IMR-90 (cell line): ENCODE data around the gene METTL1. TPM values are rescaled to one million over a fixed set of nuclear protein-coding genes. Genes with fewer than 3 reads are reported as not detected.

Experiments
- ATAC-seq: fragments of 200-7000 bp; cut with Tn5 transposase; 2 replicates; pipeline ENCODE4 v1.9.1; 2020; ENCODE audit warnings: low read depth, mild to moderate bottlenecking, moderate library complexity
- BruUV-seq: library from RNA; stranded (reverse); fragments of 400-500 nt; replicated peaks from 2 replicates; lab custom pipeline; 2021; lab: Mats Ljungman, UMichigan
- CTCF ChIA-PET: fragments of 300-600 bp; formaldehyde crosslinking; extraction: SDS; loops from one replicate; lab custom pipeline; 2021; ENCODE audit warnings: antibody characterized with exemption; lab: Yijun Ruan, JAX
- POLR2A ChIA-PET: fragments of 300-600 bp; sonication (Branson Sonifier 250); formaldehyde crosslinking; loops from one replicate; lab custom pipeline; 2022; ENCODE audit warnings: antibody characterized with exemption; ENCODE audit not compliant: unreplicated experiment; lab: Charles Lee
- DNase-seq: peaks from one replicate; pipeline ENCODE4 v3.0.0; 2013
- H2AFZ ChIP-seq: replicated peaks from 2 replicates; pipeline ENCODE3; 2013; ENCODE audit warnings: low read length, mild to moderate bottlenecking; ENCODE audit not compliant: poor library complexity
- H2AK5ac ChIP-seq: 2 replicates; pipeline ENCODE4 v1.6.1; 2013; ENCODE audit warnings: low read depth, low read length, inconsistent platforms
- H2AK9ac ChIP-seq: replicated peaks from 2 replicates; pipeline ENCODE3; 2013; ENCODE audit warnings: mild to moderate bottlenecking, low read depth, low read length, moderate library complexity; ENCODE audit not compliant: poor library complexity
- H2BK120ac ChIP-seq: 2 replicates; pipeline ENCODE4 v1.6.1; 2013; ENCODE audit warnings: low read depth, low read length, inconsistent platforms
- H2BK15ac ChIP-seq: 3 replicates; pipeline ENCODE4 v1.6.1; 2013; ENCODE audit warnings: low read depth, low read length, inconsistent platforms
- H2BK20ac ChIP-seq: 2 replicates; pipeline ENCODE4 v1.6.1; 2013; ENCODE audit warnings: low read depth, mild to moderate bottlenecking, inconsistent platforms, low read length, moderate library complexity
- H2BK5ac ChIP-seq: 2 replicates; pipeline ENCODE4 v1.6.1; 2013; ENCODE audit warnings: mild to moderate bottlenecking, low read depth, low read length, inconsistent platforms; ENCODE audit not compliant: poor library complexity, severe bottlenecking
- H3K14ac ChIP-seq: replicated peaks from 2 replicates; pipeline ENCODE4 v1.6.1; 2013; ENCODE audit warnings: low read depth, low read length, inconsistent platforms
- H3K18ac ChIP-seq: 2 replicates; pipeline ENCODE4 v1.6.1; 2013; ENCODE audit warnings: low read depth, low read length, control low read depth
- H3K23ac ChIP-seq: 2 replicates; pipeline ENCODE4 v1.6.1; 2013; ENCODE audit warnings: low read depth, low read length, inconsistent platforms
- H3K27ac ChIP-seq: 2 replicates; pipeline ENCODE4 v1.5.1; 2013; ENCODE audit warnings: mild to moderate bottlenecking, control low read depth, low read length; ENCODE audit not compliant: insufficient read depth
- H3K27me3 ChIP-seq: 2 replicates; pipeline ENCODE4 v1.6.1; 2013; ENCODE audit warnings: low read length; ENCODE audit not compliant: control insufficient read depth, insufficient read depth
- H3K36me3 ChIP-seq: 2 replicates; pipeline ENCODE4 v1.6.1; 2013; ENCODE audit warnings: low read length, mixed read lengths; ENCODE audit not compliant: control insufficient read depth, insufficient read depth
- H3K4ac ChIP-seq: 2 replicates; pipeline ENCODE4 v1.6.1; 2013; ENCODE audit warnings: low read depth, low read length, inconsistent platforms
- H3K4me1 ChIP-seq: 2 replicates; pipeline ENCODE4 v1.6.1; 2013; ENCODE audit warnings: low read length, mixed read lengths; ENCODE audit not compliant: control insufficient read depth, insufficient read depth
- H3K4me2 ChIP-seq: 2 replicates; pipeline ENCODE4 v1.6.1; 2013; ENCODE audit warnings: low read depth, mild to moderate bottlenecking, control low read depth, low read length, moderate library complexity
- H3K4me3 ChIP-seq: 2 replicates; pipeline ENCODE4 v1.5.1; 2013; ENCODE audit warnings: low read depth, mild to moderate bottlenecking, control low read depth, low read length, moderate library complexity; ENCODE audit not compliant: insufficient read depth
- H3K56ac ChIP-seq: 2 replicates; pipeline ENCODE4 v1.6.1; 2013; ENCODE audit warnings: low read length, inconsistent platforms; ENCODE audit not compliant: insufficient read depth; ENCODE audit errors: extremely low read depth
- H3K79me1 ChIP-seq, 2 experiments: 2 replicates each; pipeline ENCODE4 v1.6.1; 2013; ENCODE audit warnings: low read length in 2 of 2, inconsistent platforms in 1 of 2, low read depth in 1 of 2
- H3K9ac ChIP-seq: 2 replicates; pipeline ENCODE4 v1.6.1; 2013; ENCODE audit warnings: low read depth, low read length, control low read depth
- H3K9me1 ChIP-seq: 2 replicates; pipeline ENCODE4 v1.6.1; 2013; ENCODE audit warnings: low read length, inconsistent platforms; ENCODE audit not compliant: insufficient read depth
- H3K9me3 ChIP-seq: 2 replicates; pipeline ENCODE4 v1.6.1; 2013; ENCODE audit warnings: low read length; ENCODE audit not compliant: control insufficient read depth, insufficient read depth
- H4K20me1 ChIP-seq: 2 replicates; pipeline ENCODE4 v1.6.1; 2013; ENCODE audit warnings: low read length, inconsistent platforms; ENCODE audit not compliant: insufficient read depth
- H4K5ac ChIP-seq: 2 replicates; pipeline ENCODE4 v1.6.1; 2013; ENCODE audit warnings: mild to moderate bottlenecking, low read depth, low read length, control low read depth
- H4K8ac ChIP-seq, 2 experiments: 2 replicates each; pipeline ENCODE4 v1.6.1; 2013; ENCODE audit warnings: low read depth in 2 of 2, low read length in 2 of 2, control low read depth in 1 of 2, inconsistent platforms in 1 of 2
- H4K91ac ChIP-seq: 2 replicates; pipeline ENCODE4 v1.6.1; 2013; ENCODE audit warnings: low read depth, low read length, inconsistent platforms; ENCODE audit not compliant: insufficient read depth
- BHLHE40 ChIP-seq: fragments of 150-350 bp; IDR thresholded peaks from 2 replicates; pipeline ENCODE4 v1.6.1; 2016; ENCODE audit warnings: mild to moderate bottlenecking, low read depth, low read length
- FOS ChIP-seq: fragments of 150-350 bp; IDR thresholded peaks from 2 replicates; pipeline ENCODE4 v1.6.1; 2016; ENCODE audit warnings: low read depth, low read length
- MAFK ChIP-seq: IDR thresholded peaks from 2 replicates; pipeline ENCODE4 v1.6.1; 2012; ENCODE audit warnings: low read depth, low read length, improper control_type of control experiment
- MAZ ChIP-seq: IDR thresholded peaks from 2 replicates; pipeline ENCODE4 v1.6.1; 2012; ENCODE audit warnings: low read depth, mild to moderate bottlenecking, low read length, improper control_type of control experiment, moderate library complexity, borderline replicate concordance
- NFE2L2 ChIP-seq: fragments of 150-350 bp; IDR thresholded peaks from 2 replicates; pipeline ENCODE4 v1.6.1; 2016; ENCODE audit warnings: low read depth, mild to moderate bottlenecking, low read length
- POLR2A ChIP-seq: IDR thresholded peaks from 2 replicates; pipeline ENCODE4 v1.6.1; 2012; ENCODE audit warnings: mild to moderate bottlenecking, low read depth, low read length
- RAD21 ChIP-seq: IDR thresholded peaks from 2 replicates; pipeline ENCODE4 v1.6.1; 2012; ENCODE audit warnings: low read length, improper control_type of control experiment
- SMC3 ChIP-seq: fragments of 150-350 bp; IDR thresholded peaks from 2 replicates; pipeline ENCODE4 v1.6.1; 2016; ENCODE audit warnings: low read depth, mild to moderate bottlenecking, antibody characterized with exemption, low read length, moderate library complexity
- USF2 ChIP-seq: fragments of 150-350 bp; IDR thresholded peaks from 2 replicates; pipeline ENCODE4 v1.6.1; 2017; ENCODE audit warnings: mild to moderate bottlenecking, antibody characterized with exemption, low read length, low read depth
- WGBS, 2 experiments: methylation state at CpG; one replicate each; pipeline versions ENCODE4 v1.1.5 to v1.1.7; 2013; ENCODE audit warnings: missing lambda C conversion rate in 2 of 2; ENCODE audit not compliant: insufficient read length in 1 of 2; ENCODE audit errors: extremely low coverage in 2 of 2; 5-methylcytosine and 5-hydroxymethylcytosine counted together
- dilution Hi-C: fragments of 300-500 bp; cut with HindIII; formaldehyde crosslinking; loops from one replicate; pipeline ENCODE4 v1.14.3; 2018; ENCODE audit warnings: low sequenced_read_pairs; ENCODE audit not compliant: unreplicated experiment
- in situ Hi-C: fragments of 300-500 bp; cut with MboI; formaldehyde crosslinking; loops from 3 replicates; pipeline ENCODE4 v1.14.3; 2019; ENCODE audit warnings: low sequenced_read_pairs, inconsistent platforms, mixed read lengths
- intact Hi-C: fragments of 100-400 bp; cut with micrococcal nuclease; formaldehyde crosslinking; loops from 2 replicates; pipeline ENCODE4 v1.10.0; 2022
- polyA plus RNA-seq, 3 experiments: library from polyadenylated mRNA; depleted of rRNA; stranded (reverse); fragments of >200 nt; gene quantifications; 2 replicates each; pipeline ENCODE4 v1.2.3, GENCODE V29; 2012; ENCODE audit warnings: low replicate concordance in 1 of 3
- total RNA-seq: library from RNA; depleted of rRNA; stranded (reverse); fragments of >200 nt; gene quantifications from 2 replicates; pipeline ENCODE4 v1.2.3, GENCODE V29; 2012

The METTL1 gene
- total and polyA plus RNA-seq, 2 of the 4 experiments (the other 2 are of a cell fraction): 12.4 to 27.5 TPM

GRCh38 chr12:57730336-57731067, 41.4 kb downstream of the METTL1 start:
- no peak for TF ChIP-seq MAZ
- no peak for TF ChIP-seq USF2
- TF ChIP-seq BHLHE40: no peak
- TF ChIP-seq POLR2A: no peak
- no peak for TF ChIP-seq NFE2L2
- no peak for TF ChIP-seq MAFK
- no peak for TF ChIP-seq FOS
- no peak for TF ChIP-seq RAD21
- TF ChIP-seq SMC3: no peak
- in situ Hi-C loops: loop anchor here (10.0 kb wide), 1 partner anchor 146 kb away; no protein-coding TSS in a partner anchor
- WGBS, 2 experiments: 81% methylated on average over 6 of the region's 13 CpGs; no CpG with 5 or more reads in 1 of the 2 experiments
- no peak overlapping the region for H3K4ac ChIP-seq
- H2AFZ ChIP-seq: no peak overlapping the region
- H4K20me1 ChIP-seq: peaks cover 16% of the 10 kb centered on the region; the same call in 1 of the 2 replicates
- no peak overlapping the region for H4K5ac ChIP-seq
- H3K56ac ChIP-seq: no peak overlapping the region
- H3K18ac ChIP-seq: no peak overlapping the region
- 0 out of 2 replicates have a peak, but pooled peaks cover 6% of the 10 kb centered on the region for H3K9me1 ChIP-seq
- intact Hi-C loops: no loop called here
- H3K4me3 ChIP-seq: no peak overlapping the region
- no peak overlapping the region for H2BK15ac ChIP-seq
- no peak overlapping the region for H3K14ac ChIP-seq
- H2BK120ac ChIP-seq: no peak overlapping the region
- DNase-seq (no peak), ATAC-seq (no peak)
- peaks cover 6% of the 10 kb centered on the region; the same call in 1 of the 2 replicates for H3K36me3 ChIP-seq
- H3K4me1 ChIP-seq: 0 out of 2 replicates have a peak, but pooled peaks cover 4% of the 10 kb centered on the region
- no peak overlapping the region for H4K91ac ChIP-seq
- POLR2A ChIA-PET: no interaction called here
- no peaks in the 10 kb centered on the region for H3K9me3 ChIP-seq
- no peak overlapping the region for H3K23ac ChIP-seq
- no peak overlapping the region for H3K27ac ChIP-seq
- no peak overlapping the region for H3K4me2 ChIP-seq
- H2AK5ac ChIP-seq: no peak overlapping the region
- H4K8ac ChIP-seq: no peak overlapping the region
- CTCF ChIA-PET: no interaction called here
- H2AK9ac ChIP-seq: no peak overlapping the region
- no peak overlapping the region for H2BK20ac ChIP-seq
- H2BK5ac ChIP-seq: no peak overlapping the region
- dilution Hi-C loops: no loop called here
- peaks cover 44% of the 10 kb centered on the region for H3K27me3 ChIP-seq
- no TSS peak for BruUV-seq
- H3K9ac ChIP-seq: no peak overlapping the region
- peaks cover 0 to 17% of the 10 kb centered on the region in 2 experiments; a peak in 1 of 4 replicates for H3K79me1 ChIP-seq
